GM12892 (cell line): ENCODE results near the gene CPNE9.

Experiments
- POLR2A ChIP-seq: IDR thresholded peaks from 2 replicates; pipeline ENCODE4 v1.6.1; 2011; ENCODE audit warnings: low read depth, low read length, control low read depth
- POLR2AphosphoS5 ChIP-seq: IDR thresholded peaks from 2 replicates; pipeline ENCODE4 v1.6.1; 2011; ENCODE audit warnings: low read depth, low read length, control low read depth
- TAF1 ChIP-seq: IDR thresholded peaks from 2 replicates; pipeline ENCODE4 v1.6.1; 2011; ENCODE audit warnings: low read depth, mild to moderate bottlenecking, control low read depth, low read length, borderline replicate concordance

DNA sequence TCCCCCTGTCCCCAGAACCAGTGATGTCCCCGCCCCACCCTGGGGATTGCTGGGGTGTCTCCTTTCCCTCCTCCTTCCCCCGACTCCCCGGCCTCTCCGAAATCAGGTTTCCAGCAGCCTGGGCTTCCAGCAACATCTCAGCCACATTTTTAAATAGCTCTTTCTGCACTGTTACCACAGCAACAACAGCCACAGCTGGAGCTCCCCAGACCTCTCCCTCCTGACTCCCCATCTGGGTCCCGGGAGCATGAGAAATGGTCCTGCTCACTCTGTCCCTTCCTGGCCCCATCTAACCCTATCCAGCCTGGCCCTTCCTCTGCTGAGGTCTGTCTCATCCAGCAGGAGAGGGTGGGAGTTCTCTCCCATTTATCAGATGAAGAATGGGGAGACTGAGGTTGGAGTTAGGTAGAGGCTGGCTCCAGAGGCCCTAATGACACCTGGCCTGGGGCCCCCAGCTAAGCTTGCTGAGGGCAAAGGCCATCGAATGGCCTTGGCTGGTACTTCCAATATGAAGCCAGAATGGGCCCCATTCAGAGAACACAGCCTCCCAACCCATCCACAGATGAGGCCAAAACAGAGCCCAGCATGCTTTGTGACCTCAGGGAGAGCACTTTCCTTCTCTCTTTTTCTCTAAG is 64.6 kb downstream of the CPNE9 start:
- no peak for TF ChIP-seq POLR2A
- no peak for TF ChIP-seq POLR2AphosphoS5
- no peak for TF ChIP-seq TAF1
